ENCODE results near the gene ZNF532. TPM values are rescaled to one million over a fixed set of nuclear protein-coding genes. Genes with fewer than 3 reads are reported as not detected.

Gene ZNF532
- total and polyA plus RNA-seq, 2 of the 13 experiments (the other 11 are each of a cell fraction or from before 2014, with no cell fraction given): not detected

DNA sequence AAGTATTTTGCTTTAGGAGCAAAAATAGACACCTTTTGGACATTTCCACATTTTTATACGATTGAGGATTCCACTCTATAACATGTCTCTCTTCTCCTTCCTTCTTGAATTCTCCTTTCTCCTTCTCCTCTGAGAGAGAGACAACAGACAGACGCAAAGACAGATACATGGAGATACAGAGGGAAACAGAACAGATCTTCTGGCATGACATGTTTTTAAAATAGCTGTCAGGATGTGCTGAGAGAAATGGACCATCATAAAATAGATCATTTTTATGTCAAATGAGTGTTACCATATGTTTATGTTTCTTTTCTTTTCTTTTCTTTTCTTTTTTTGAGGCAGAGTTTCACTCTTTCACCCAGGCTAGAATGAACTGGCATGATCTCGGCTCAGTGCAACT is 44.4 kb upstream of the ZNF532 start:
- Histone ChIP-seq H3K9me3 (ENCODE audit: low read length) (no peaks in the 10 kb centered on the region), H3K4me3 (replicated peaks in 1 of 3; ENCODE audit: insufficient read depth in 1 of 3, low read depth in 2 of 3, low read length in 3 of 3) (no peak overlapping the region), H3K27ac (ENCODE audit: extremely low read length, insufficient read depth, low read length) (no peak overlapping the region), H3K79me2 (ENCODE audit: insufficient read depth, low read length) (no peaks in the 10 kb centered on the region), H3K36me3 (replicated peaks in 1 of 2; ENCODE audit: control insufficient read depth in 1 of 2, insufficient read depth in 2 of 2, low read length in 2 of 2) (no peaks in the 10 kb centered on the region), H2AFZ (ENCODE audit: low read length) (no peak overlapping the region), H3K27me3 (ENCODE audit: control insufficient read depth in 1 of 2, insufficient read depth in 2 of 2, low read length in 2 of 2) (peaks cover 0 to 15% of the 10 kb centered on the region in 2 experiments; a peak in 2 of 5 replicates), H3K9ac (ENCODE audit: insufficient read depth, low read depth, low read length) (no peak overlapping the region), H3K4me2 (ENCODE audit: low read depth, low read length) (no peak overlapping the region), H4K20me1 (ENCODE audit: insufficient read depth, low read length) (no peaks in the 10 kb centered on the region), H3K4me1 (ENCODE audit: insufficient read depth, low read length) (no peaks in the 10 kb centered on the region)
- no peak for ATAC-seq
- ChIA-PET CTCF (ENCODE audit: low intra/inter-chr PET ratio, low total read pairs) (no interaction called here), POLR2A (no interaction called here)
- intact Hi-C loops (cut with micrococcal nuclease; ENCODE audit: unreplicated experiment): no loop called here
- no TSS peak for BruUV-seq (replicated peaks)
- in situ Hi-C loops (cut with HindIII; ENCODE audit: extremely low pct_ligation_motif_present, low pct_unique_long_range_greater_than_20kb): no loop called here
- WGBS (ENCODE audit: low lambda C conversion rate): 0% methylated on average over 3 of the region's 3 CpGs
- DNase-seq (ENCODE audit: low spot score): no peak
- no peak for FAIRE-seq
- TF ChIP-seq, protein P1, sequence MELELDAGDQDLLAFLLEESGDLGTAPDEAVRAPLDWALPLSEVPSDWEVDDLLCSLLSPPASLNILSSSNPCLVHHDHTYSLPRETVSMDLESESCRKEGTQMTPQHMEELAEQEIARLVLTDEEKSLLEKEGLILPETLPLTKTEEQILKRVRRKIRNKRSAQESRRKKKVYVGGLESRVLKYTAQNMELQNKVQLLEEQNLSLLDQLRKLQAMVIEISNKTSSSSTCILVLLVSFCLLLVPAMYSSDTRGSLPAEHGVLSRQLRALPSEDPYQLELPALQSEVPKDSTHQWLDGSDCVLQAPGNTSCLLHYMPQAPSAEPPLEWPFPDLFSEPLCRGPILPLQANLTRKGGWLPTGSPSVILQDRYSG (CRISPR knock-in tag; IDR thresholded peaks at IDR 0.05): no peak
- TF ChIP-seq BORCS8-MEF2B (CRISPR knock-in tag; IDR thresholded peaks at IDR 0.05) (no peak), ZNF317 (CRISPR knock-in tag; IDR thresholded peaks at IDR 0.05) (no peak), CHCHD3 (CRISPR knock-in tag; IDR thresholded peaks at IDR 0.05) (no peak), GABPB1 (CRISPR knock-in tag; IDR thresholded peaks at IDR 0.05) (no peak), ZNF790 (CRISPR knock-in tag; IDR thresholded peaks at IDR 0.05; ENCODE audit: borderline replicate concordance) (no peak), ZSCAN12 (CRISPR knock-in tag; IDR thresholded peaks at IDR 0.05) (no peak), ZNF747 (CRISPR knock-in tag; IDR thresholded peaks at IDR 0.05; ENCODE audit: borderline replicate concordance) (no peak), ZNF44 (CRISPR knock-in tag; IDR thresholded peaks at IDR 0.05) (no peak), ZNF382 (CRISPR knock-in tag; IDR thresholded peaks at IDR 0.05; ENCODE audit: borderline replicate concordance) (no peak), CENPX (CRISPR knock-in tag; IDR thresholded peaks at IDR 0.05) (no peak)
- TF ChIP-seq, protein P2, sequence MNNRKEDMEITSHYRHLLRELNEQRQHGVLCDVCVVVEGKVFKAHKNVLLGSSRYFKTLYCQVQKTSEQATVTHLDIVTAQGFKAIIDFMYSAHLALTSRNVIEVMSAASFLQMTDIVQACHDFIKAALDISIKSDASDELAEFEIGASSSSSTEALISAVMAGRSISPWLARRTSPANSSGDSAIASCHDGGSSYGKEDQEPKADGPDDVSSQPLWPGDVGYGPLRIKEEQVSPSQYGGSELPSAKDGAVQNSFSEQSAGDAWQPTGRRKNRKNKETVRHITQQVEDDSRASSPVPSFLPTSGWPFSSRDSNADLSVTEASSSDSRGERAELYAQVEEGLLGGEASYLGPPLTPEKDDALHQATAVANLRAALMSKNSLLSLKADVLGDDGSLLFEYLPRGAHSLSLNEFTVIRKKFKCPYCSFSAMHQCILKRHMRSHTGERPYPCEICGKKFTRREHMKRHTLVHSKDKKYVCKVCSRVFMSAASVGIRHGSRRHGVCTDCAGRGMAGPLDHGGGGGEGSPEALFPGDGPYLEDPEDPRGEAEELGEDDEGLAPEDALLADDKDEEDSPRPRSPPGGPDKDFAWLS (CRISPR knock-in tag; IDR thresholded peaks at IDR 0.05; ENCODE audit: borderline replicate concordance): no peak
- TF ChIP-seq, protein P3, sequence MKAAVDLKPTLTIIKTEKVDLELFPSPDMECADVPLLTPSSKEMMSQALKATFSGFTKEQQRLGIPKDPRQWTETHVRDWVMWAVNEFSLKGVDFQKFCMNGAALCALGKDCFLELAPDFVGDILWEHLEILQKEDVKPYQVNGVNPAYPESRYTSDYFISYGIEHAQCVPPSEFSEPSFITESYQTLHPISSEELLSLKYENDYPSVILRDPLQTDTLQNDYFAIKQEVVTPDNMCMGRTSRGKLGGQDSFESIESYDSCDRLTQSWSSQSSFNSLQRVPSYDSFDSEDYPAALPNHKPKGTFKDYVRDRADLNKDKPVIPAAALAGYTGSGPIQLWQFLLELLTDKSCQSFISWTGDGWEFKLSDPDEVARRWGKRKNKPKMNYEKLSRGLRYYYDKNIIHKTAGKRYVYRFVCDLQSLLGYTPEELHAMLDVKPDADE (CRISPR knock-in tag; IDR thresholded peaks at IDR 0.05): no peak
- TF ChIP-seq, protein P4, sequence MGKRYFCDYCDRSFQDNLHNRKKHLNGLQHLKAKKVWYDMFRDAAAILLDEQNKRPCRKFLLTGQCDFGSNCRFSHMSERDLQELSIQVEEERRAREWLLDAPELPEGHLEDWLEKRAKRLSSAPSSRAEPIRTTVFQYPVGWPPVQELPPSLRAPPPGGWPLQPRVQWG (CRISPR knock-in tag; IDR thresholded peaks at IDR 0.05; ENCODE audit: borderline replicate concordance, low read depth): no peak
- TF ChIP-seq, protein P5, sequence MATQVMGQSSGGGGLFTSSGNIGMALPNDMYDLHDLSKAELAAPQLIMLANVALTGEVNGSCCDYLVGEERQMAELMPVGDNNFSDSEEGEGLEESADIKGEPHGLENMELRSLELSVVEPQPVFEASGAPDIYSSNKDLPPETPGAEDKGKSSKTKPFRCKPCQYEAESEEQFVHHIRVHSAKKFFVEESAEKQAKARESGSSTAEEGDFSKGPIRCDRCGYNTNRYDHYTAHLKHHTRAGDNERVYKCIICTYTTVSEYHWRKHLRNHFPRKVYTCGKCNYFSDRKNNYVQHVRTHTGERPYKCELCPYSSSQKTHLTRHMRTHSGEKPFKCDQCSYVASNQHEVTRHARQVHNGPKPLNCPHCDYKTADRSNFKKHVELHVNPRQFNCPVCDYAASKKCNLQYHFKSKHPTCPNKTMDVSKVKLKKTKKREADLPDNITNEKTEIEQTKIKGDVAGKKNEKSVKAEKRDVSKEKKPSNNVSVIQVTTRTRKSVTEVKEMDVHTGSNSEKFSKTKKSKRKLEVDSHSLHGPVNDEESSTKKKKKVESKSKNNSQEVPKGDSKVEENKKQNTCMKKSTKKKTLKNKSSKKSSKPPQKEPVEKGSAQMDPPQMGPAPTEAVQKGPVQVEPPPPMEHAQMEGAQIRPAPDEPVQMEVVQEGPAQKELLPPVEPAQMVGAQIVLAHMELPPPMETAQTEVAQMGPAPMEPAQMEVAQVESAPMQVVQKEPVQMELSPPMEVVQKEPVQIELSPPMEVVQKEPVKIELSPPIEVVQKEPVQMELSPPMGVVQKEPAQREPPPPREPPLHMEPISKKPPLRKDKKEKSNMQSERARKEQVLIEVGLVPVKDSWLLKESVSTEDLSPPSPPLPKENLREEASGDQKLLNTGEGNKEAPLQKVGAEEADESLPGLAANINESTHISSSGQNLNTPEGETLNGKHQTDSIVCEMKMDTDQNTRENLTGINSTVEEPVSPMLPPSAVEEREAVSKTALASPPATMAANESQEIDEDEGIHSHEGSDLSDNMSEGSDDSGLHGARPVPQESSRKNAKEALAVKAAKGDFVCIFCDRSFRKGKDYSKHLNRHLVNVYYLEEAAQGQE (IDR thresholded peaks at IDR 0.05; ENCODE audit: borderline replicate concordance in 1 of 2, low read depth in 1 of 2, low read length in 2 of 2): no peak
- TF ChIP-seq, protein P6, sequence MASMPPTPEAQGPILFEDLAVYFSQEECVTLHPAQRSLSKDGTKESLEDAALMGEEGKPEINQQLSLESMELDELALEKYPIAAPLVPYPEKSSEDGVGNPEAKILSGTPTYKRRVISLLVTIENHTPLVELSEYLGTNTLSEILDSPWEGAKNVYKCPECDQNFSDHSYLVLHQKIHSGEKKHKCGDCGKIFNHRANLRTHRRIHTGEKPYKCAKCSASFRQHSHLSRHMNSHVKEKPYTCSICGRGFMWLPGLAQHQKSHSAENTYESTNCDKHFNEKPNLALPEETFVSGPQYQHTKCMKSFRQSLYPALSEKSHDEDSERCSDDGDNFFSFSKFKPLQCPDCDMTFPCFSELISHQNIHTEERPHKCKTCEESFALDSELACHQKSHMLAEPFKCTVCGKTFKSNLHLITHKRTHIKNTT (CRISPR knock-in tag; IDR thresholded peaks at IDR 0.05): no peak
